IPS-18c (cell line): ENCODE results near the gene NDUFS7.

Experiments used
- H3K4me3 ChIP-seq: 2 replicates; pipeline ENCODE4 v1.7.0; 2013; ENCODE audit warnings: low read depth, mild to moderate bottlenecking, low read length, moderate library complexity; ENCODE audit not compliant: insufficient read depth
- H3K9me3 ChIP-seq: one replicate; pipeline ENCODE4 v1.6.1; 2013; ENCODE audit warnings: mild to moderate bottlenecking, low read length, moderate library complexity; ENCODE audit not compliant: control insufficient read depth, insufficient read depth

The NDUFS7 gene

DNA sequence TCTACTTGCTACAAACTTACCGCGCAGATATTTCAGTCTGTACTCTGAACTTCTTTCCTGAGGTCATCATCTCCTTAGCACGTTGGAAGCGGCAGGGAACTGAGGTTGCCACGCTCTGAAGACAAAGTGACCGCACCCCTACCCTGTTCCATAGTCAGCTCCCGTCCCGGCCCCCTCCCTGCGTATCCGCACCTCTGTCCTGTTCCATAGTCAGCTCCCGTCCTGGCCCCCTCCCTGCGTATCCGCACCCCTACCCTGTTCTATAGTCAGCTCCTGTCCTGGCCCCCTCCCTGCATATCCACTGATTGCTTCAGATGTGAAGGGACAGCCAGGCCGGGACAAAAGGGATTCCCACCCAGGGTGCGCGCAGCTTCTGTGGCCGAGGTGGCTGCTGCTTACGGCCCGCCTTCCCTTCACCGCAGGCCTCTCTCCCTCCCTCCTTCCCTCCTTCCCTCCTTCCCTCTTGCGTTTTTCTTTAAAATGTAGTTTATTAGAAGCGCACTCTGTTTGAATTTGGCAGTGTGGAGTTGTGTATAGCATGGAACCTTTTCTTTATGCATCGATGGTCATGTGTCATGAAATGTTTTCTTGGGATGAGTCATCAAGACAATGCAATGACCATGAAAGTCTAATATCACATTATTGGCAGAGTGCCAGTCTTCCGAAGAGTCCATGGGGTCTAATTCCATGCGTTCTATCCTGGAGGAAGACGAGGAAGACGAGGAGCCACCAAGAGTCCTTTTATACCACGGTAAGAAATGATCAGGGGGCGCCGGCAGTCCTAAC lies 21.9 kb upstream of the NDUFS7 start:
- no peak overlapping the region for H3K4me3 ChIP-seq

DNA sequence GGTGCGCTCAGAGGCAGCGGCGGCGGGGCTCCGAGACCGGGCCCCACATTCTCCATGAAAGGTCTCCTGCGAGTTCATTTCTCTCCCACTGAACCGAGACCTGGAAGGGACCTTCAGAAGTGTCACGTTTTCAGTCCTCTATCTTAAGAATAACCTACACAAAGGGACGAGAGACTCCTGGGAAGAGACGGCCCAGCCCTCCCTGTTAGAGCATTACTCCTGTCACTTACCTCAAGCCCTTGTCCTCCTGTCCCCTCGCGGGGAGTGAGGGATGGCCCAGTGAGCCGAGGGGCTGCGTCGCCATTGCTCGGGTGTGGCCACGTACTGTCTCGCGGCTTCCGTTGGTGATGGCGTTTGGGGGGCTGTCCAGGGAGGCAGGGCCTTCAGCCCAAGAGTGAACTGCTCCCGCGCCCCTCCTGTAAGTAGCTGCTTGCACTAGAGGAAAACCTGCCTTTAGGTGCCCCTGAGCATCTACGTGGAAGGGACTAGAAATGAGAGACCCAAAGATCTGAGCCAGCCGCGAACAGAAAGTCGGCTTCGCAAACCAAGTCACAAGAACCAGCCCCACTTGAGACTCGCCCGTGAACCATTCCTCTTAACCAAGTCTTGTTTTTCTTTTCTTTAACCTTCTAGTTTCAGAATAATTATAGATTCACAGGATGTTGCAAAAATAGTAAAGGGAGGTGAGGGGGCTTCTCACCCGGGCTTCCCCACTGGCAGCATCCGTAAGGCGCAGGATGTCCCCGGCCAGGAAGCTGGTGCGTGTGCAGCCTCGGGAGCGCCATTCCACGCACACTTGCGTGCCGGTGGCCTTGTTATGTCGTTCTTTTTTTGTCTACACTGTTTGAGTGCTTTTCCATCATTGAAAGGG lies 21.1 kb upstream of the NDUFS7 start:
- no peaks in the 10 kb centered on the region for H3K9me3 ChIP-seq
- no peak overlapping the region for H3K4me3 ChIP-seq

More for the DNA sequence above, 21.9 kb upstream of the NDUFS7 start:
- H3K9me3 ChIP-seq, result no peaks in the 10 kb centered on the region

GRCh38 chr19:1363599-1363998 lies 20.1 kb upstream of the NDUFS7 start:
- Histone ChIP-seq H3K4me3 (no peak overlapping the region), H3K9me3 (no peaks in the 10 kb centered on the region)

GRCh38 chr19:1364070-1364704 lies 19.5 kb upstream of the NDUFS7 start:
- Histone ChIP-seq H3K9me3 (no peaks in the 10 kb centered on the region), H3K4me3 (no peak overlapping the region)

DNA sequence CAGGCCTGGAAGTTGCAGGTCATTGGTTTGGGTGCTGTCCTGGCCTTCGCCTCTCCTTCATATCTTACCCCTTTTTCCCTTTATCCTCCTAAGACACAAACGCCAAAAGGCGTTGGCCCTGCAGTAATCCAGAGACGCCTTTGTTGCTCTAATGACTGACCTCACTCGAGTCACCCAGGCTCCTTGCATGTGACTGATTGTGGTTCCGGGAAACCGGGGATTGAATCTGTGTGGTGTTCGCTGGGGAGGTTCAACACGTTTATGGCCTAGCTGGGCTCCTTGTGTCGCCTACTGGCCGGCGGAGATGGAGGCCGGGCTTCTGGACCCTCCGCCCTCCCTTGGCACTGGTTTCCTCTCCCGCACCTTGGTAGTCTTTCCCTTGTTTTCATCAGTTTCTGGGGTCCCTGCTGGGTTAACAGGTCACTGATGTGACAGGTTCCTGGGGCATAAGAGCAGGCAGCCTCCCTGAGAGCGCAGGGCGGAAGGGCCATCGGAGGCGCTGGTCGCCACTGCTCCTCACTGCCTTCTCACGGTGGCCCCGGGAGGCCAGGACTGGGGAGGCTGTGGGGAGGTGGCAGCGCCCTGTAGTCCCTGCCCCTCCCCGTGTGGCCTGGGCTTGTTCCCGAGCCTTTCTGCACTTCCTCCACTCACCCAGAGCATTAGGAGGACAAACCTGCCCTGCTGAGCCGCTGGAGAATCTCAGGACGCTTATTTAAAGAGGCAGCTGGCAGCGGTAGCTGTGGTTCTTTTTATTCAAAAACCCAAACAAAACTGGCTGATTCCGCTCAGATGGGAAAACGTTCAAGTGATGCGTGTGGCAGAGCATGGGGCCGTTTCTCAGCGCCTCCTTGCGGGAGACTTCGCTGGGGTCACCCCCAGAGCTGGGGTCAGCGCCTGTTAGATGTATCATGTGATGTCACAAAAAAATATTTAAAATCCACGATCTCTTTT lies 18.1 kb upstream of the NDUFS7 start:
- H3K9me3 ChIP-seq, result no peaks in the 10 kb centered on the region
- no peak overlapping the region for H3K4me3 ChIP-seq

DNA sequence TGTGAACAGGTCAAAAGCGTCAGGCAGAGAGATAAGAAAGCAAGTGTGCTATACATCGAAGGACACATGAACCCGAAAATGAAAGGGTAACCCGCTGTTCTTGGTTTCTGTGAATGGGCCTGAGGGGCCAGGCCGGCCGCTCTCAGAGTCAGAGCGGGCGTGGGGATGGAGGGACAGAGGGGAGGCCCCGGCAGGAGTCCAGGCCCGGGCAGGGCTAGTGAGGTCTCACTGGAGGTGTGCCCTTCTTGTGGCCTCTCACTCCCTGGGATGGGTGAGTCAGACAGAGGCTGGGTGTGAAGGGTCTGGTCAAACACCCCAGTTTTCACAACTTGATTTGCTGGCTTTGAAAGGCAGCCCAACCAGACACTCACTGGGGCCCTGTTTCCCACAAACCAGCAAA lies 17.4 kb upstream of the NDUFS7 start:
- H3K4me3 ChIP-seq, result no peak overlapping the region
- no peaks in the 10 kb centered on the region for H3K9me3 ChIP-seq

GRCh38 chr19:1366899-1367870 lies 16.5 kb upstream of the NDUFS7 start:
- H3K4me3 ChIP-seq, result no peak overlapping the region
- no peaks in the 10 kb centered on the region for H3K9me3 ChIP-seq

GRCh38 chr19:1369214-1369805 lies 14.4 kb upstream of the NDUFS7 start:
- H3K9me3 ChIP-seq, result no peaks in the 10 kb centered on the region

GRCh38 chr19:1370579-1371361 lies 12.9 kb upstream of the NDUFS7 start:
- Histone ChIP-seq H3K4me3 (no peak overlapping the region), H3K9me3 (no peaks in the 10 kb centered on the region)

More at GRCh38 chr19:1369214-1369805, 14.4 kb upstream of the NDUFS7 start:
- H3K4me3 ChIP-seq, result no peak overlapping the region

DNA sequence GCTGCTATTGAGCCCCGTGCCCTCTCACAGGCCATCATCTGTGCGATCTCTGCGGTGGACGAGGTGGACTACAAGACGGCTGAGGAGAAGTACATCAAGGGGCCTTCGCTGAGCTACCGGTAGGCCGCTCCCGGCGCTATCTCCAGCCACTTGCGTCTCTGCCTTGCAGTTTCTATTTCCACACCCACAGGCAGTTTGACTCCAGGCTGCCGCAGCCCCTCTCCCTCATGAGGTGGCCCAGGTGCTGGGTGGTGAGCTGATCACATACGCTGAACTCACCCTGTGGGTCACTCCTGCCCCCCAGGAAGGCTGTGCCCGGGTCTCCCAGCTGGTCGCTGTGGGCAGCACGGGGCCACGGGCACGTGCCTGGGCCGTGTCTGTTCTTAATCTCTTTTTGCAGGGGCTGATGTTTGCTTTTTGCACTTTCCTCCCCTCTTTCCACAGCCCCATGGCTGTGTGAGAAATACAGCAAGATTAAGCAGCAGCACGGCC lies 10.6 kb upstream of the NDUFS7 start:
- no peaks in the 10 kb centered on the region for H3K9me3 ChIP-seq
- no peak overlapping the region for H3K4me3 ChIP-seq

DNA sequence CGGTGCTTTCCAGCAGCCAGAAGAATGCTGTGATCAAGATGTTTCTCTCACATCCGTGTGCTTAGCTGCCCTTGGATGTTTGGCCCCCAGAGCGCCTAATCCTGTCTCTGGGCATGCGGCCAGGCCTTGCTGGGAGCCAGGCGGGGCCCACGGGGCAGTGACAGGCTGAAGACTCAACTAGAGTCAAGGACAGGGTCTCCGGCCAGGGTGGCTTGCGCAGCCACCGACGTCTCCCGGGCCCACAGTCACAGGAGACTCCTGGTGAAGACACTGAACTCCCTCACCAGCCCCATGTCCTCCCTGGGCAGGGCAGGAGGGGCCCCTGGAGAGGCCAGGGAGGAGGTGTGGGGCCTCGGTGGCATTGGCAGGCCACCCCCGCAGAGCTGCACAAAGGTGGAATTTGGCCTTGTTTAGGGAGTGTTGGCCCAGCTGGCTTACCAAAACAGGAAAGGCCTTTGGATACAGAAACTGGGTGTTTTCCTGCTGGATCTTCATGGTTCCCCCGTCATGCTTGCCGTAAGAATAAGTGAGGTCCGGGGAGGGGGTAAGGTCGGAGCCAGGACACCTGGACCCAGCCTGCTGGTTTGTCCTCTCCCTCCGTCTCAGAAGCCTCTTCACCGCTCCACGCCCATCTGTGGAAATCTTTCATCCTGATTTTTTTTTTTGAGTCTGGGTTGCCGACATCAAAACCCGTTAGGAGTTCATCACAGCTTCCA lies 10.0 kb upstream of the NDUFS7 start:
- Histone ChIP-seq H3K9me3 (no peaks in the 10 kb centered on the region), H3K4me3 (no peak overlapping the region)

- H3K9me3 ChIP-seq, result no peaks in the 10 kb centered on the region
- no peak overlapping the region for H3K4me3 ChIP-seq
These were observed 9.5 kb upstream of the NDUFS7 start for GRCh38 chr19:1374250-1374577.

DNA sequence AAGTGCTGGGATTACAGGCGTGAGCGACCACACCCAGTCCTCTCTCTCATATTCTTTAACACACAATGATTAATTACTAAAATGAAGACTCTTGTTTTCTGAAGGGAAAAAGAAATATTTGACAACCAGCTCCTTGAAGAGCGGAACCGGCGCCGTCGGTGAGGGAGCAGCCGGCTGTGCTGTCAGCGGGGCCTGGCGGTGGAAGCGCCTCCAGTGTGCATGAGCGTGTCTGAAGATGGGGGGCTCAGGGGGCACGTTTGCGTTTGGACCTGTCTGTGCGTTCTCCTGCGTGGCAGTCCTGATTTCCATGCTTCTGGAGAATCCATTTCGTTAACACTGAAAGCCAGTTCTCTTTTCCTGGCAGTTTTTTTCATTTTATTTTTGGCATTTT lies 7.3 kb upstream of the NDUFS7 start:
- Histone ChIP-seq H3K4me3 (no peak overlapping the region), H3K9me3 (no peaks in the 10 kb centered on the region)

DNA sequence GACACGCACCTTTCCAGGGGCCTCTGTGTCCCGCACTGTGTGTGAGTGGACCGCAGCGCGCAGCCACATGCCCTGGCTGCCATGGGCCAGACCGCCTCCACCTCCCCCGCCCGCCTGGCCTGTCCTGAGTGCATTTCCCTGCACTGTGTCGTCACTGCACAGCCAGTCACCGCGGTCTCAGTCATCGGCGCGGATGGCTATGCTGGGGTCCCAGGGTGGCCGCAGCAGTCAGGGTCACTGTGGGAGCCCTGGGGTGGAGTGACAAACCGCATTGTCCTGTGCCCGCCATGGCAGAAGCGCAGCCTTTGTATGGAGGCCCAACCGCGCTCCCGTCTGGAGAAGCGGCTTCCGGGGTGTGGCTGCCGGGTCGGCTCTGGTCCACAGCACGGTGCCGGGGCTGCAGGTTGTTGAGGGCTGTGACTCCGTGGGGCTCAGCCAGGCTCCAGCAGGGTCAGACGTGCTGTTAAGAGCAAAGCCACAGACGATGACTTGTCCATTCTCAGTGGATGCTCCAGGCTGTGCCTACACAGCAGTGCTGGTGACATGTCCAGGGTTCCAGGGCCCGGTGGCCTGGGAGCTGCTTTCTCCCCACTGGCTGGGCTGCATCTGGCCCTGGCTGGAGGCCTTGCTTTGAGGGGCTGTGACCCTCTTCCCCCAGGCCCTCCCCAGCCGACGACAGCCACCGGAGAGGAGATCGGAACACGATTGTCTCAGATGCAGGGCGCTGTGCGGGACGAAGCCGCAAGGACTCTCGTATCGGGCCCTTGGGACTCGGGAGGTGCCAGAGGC lies 6.3 kb upstream of the NDUFS7 start:
- no peak overlapping the region for H3K4me3 ChIP-seq

More for the DNA sequence above, 6.3 kb upstream of the NDUFS7 start:
- H3K9me3 ChIP-seq, result no peaks in the 10 kb centered on the region
